Right renal pelvis (tissue), 4 donors: ENCODE measurements around the gene DLG4. TPM values are rescaled to one million over a fixed set of nuclear protein-coding genes. Genes with fewer than 3 reads are reported as not detected.

Experiments
- DNase-seq, 4 donors: peaks; one replicate each; pipeline ENCODE4 v3.0.0-alpha.2; 2013; ENCODE audit warnings: low read depth in 4 of 4, low spot score in 3 of 4, missing footprints in 1 of 4
- polyA plus RNA-seq, 4 donors: library from polyadenylated mRNA; unstranded; fragments of 120-200 nt; gene quantifications; one replicate each; pipeline ENCODE4 v1.2.1, GENCODE V29; 2013; ENCODE audit not compliant: insufficient read length in 4 of 4

DLG4 gene
- polyA plus RNA-seq, 4 donors = 30.3 to 40.3 (median 32.9) TPM

- no peak for DNase-seq
Measured at GRCh38 chr17:7235693-7236665, 16.3 kb upstream of the DLG4 start.

- peak in 3 of 4 donors; percentile 88 to 90 (median 89) for DNase-seq
Measured at GRCh38 chr17:7234083-7234951, 14.7 kb upstream of the DLG4 start, which contains the start of gene DVL2. TSS of gene DVL2 (minus strand) at chr17:7234517. CDS start at chr17:7234262, 255 bp downstream.

GRCh38 chr17:7233701-7234082, 14.1 kb upstream of the DLG4 start:
- DNase-seq = no peak

- DNase-seq = no peak
Measured at GRCh38 chr17:7232114-7232513, 12.5 kb upstream of the DLG4 start.

- no peak for DNase-seq
Measured at GRCh38 chr17:7229504-7229903, 9.9 kb upstream of the DLG4 start.

- DNase-seq = no peak
Measured at GRCh38 chr17:7228920-7229319, 9.3 kb upstream of the DLG4 start.

GRCh38 chr17:7226721-7227710, 7.4 kb upstream of the DLG4 start:
- DNase-seq = no peak

- no peak for DNase-seq
Measured at GRCh38 chr17:7225711-7226331, 6.2 kb upstream of the DLG4 start.

- no peak for DNase-seq
Measured at GRCh38 chr17:7224661-7225111, 5.0 kb upstream of the DLG4 start.

GRCh38 chr17:7224110-7224509, 4.5 kb upstream of the DLG4 start:
- DNase-seq = no peak

- no peak for DNase-seq
Measured at GRCh38 chr17:7223375-7223774, 3.7 kb upstream of the DLG4 start.

GRCh38 chr17:7222972-7223292, 3.3 kb upstream of the DLG4 start:
- DNase-seq = no peak

- DNase-seq = no peak
Measured at GRCh38 chr17:7222093-7222971, 2.7 kb upstream of the DLG4 start.

- no peak for DNase-seq
Measured at GRCh38 chr17:7221278-7222092, 1.8 kb upstream of the DLG4 start.

GRCh38 chr17:7220593-7221277, 1.1 kb upstream of the DLG4 start:
- no peak for DNase-seq

GRCh38 chr17:7219229-7219811, 316 bp downstream of the DLG4 start:
- no peak for DNase-seq

- DNase-seq = no peak
Measured at GRCh38 chr17:7218758-7219157, 878 bp downstream of the DLG4 start.
